K562 (cell line): Measurements from ENCODE around the gene CAPZB. TPM values are rescaled to one million over a fixed set of nuclear protein-coding genes. Genes with fewer than 3 reads are reported as not detected.

Experiments
- ETV6 ChIP-seq, 3 experiments: fragments of 150-350 bp in 1 of 3; sonication (generic) in 1 of 3; formaldehyde crosslinking in 1 of 3; IDR thresholded peaks; 2 replicates each; pipeline versions ENCODE4 v1.6.1 to v1.8.0; 2014 to 2022; ENCODE audit warnings: borderline replicate concordance in 2 of 3, low read depth in 2 of 3, antibody characterized with exemption in 1 of 3, low read length in 1 of 3, mild to moderate bottlenecking in 1 of 3, missing genetic modification reagents in 1 of 3
- GTF2F1 ChIP-seq: IDR thresholded peaks from 2 replicates; pipeline ENCODE4 v1.6.1; 2011; ENCODE audit warnings: low read depth, low read length, improper control_type of control experiment
- MAFF ChIP-seq: IDR thresholded peaks from 2 replicates; pipeline ENCODE4 v1.6.1; 2012; ENCODE audit warnings: low read length, improper control_type of control experiment
- MAFG ChIP-seq: fragments of 450-650 bp; conservative IDR thresholded peaks from 2 replicates; pipeline ENCODE4 v1.6.1; 2016; ENCODE audit warnings: missing genetic modification characterization, missing compliant biosample characterization
- NCOA1 ChIP-seq: fragments of 450-650 bp; IDR thresholded peaks from 2 replicates; pipeline ENCODE4 v1.6.1; 2016; ENCODE audit warnings: low read depth
- NR2F6 ChIP-seq: fragments of 450-650 bp; formaldehyde crosslinking; IDR thresholded peaks from 2 replicates; pipeline ENCODE4 v1.4.0; 2020; ENCODE audit warnings: mild to moderate bottlenecking
- SNRNP70 ChIP-seq: fragments of 200-400 bp; formaldehyde crosslinking; optimal IDR thresholded peaks from 2 replicates; pipeline ENCODE3; 2017; ENCODE audit warnings: low read depth, low read length
- ZNF121 ChIP-seq: sonication (generic); formaldehyde crosslinking; conservative IDR thresholded peaks from 2 replicates; pipeline ENCODE4 v1.8.0; 2022; ENCODE audit warnings: missing genetic modification reagents
- ZNF146 ChIP-seq: IDR thresholded peaks from one replicate; pipeline ENCODE4 v1.6.1; 2018; ENCODE audit warnings: missing compliant biosample characterization; ENCODE audit not compliant: unreplicated experiment
- polyA plus RNA-seq, 8 experiments: library from polyadenylated mRNA; depleted of rRNA in 4 of 8; stranded (reverse) in 5 of 8; unstranded in 3 of 8; fragments of >200 nt; fragmentation: Nextera tagmentation in 2 of 8; fragmentation: Illumina TruSeq in 1 of 8; extraction: Ambion mirVana in 2 of 8; extraction: Trizol in 1 of 8; gene quantifications; 2 replicates each; pipeline versions ENCODE4 v1.2.1 to v1.2.3, GENCODE V29; 2011 to 2014; ENCODE audit warnings: inconsistent platforms in 1 of 8, missing spikeins in 1 of 8
- total RNA-seq, 7 experiments: library from RNA; depleted of rRNA in 6 of 7; stranded (reverse); fragments of >200 nt in 6 of 7; fragmentation: Illumina TruSeq in 2 of 7; extraction: Trizol in 2 of 7; gene quantifications; 2 replicates each; pipeline versions ENCODE4 v1.2.1 to v1.2.3, GENCODE V29; 2011 to 2021; ENCODE audit warnings: low replicate concordance in 1 of 7
- TF ChIP-seq, protein P1 (sequence below): fragments of 250-450 bp; sonication (Bioruptor Pico); IDR thresholded peaks from 2 replicates; pipeline ENCODE4 v1.8.0; 2021; ENCODE audit warnings: moderate library complexity, mild to moderate bottlenecking, inconsistent platforms
- TF ChIP-seq, protein P2 (sequence below): sonication (generic); formaldehyde crosslinking; IDR thresholded peaks from 2 replicates; pipeline ENCODE4 v1.8.1; 2023; ENCODE audit warnings: mild to moderate bottlenecking, missing genetic modification reagents

The CAPZB gene
- total and polyA plus RNA-seq, 9 of the 15 experiments (the other 6 are each of a cell fraction or from before 2014, with no cell fraction given), result 57.6 to 297 (median 125) TPM

DNA sequence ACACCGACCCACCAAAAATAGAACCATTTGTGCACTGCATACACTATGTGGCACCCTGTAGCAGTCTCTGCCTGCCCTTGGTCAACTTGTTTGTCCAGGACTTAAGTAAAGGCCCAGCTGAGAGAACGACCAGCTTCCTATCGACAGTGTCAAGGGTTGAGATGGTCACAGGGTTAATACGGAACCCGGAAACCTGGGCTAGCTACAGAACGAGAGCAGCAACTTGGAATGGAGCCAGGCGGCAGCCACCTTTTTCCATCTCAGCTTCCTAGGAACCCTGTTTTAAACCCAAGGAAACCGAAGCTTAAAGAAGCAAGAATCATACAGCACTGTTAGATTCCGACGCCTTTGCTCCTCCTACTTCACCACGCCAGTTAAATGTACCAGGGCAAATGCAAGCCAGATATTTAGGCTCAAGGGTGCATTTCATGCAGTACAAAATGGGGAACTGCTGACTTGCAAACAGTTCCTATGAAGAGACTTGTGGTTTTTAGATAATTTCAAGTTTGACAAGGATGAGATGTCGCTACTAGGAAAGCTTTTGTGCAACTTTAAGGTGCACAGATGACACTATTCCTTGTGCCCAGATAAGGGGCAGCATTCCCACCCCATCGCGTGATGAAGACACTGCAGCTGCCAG is 137.7 kb downstream of the CAPZB start (continued):
- TF ChIP-seq GTF2F1 (no peak), NCOA1 (no peak), MAFF (peak; percentile 50; the same call in 1 of the 2 replicates), ZNF121 (CRISPR knock-in tag) (no peak), ETV6 (IDR thresholded peaks at IDR 0.05; ENCODE audit: borderline replicate concordance in 1 of 2, low read depth in 2 of 2, low read length in 1 of 2) (no peak), ETV6 (CRISPR knock-in tag; IDR thresholded peaks at IDR 0.05; ENCODE audit: borderline replicate concordance) (no peak), MAFG (tag) (peak; percentile 24; the same call in 1 of the 2 replicates), NR2F6 (CRISPR knock-in tag) (no peak), ZNF146 (CRISPR knock-in tag) (no peak), SNRNP70 (no peak)
- TF ChIP-seq, protein P1, sequence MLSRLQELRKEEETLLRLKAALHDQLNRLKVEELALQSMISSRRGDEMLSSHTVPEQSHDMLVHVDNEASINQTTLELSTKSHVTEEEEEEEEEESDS (CRISPR knock-in tag), result no peak
- TF ChIP-seq, protein P2, sequence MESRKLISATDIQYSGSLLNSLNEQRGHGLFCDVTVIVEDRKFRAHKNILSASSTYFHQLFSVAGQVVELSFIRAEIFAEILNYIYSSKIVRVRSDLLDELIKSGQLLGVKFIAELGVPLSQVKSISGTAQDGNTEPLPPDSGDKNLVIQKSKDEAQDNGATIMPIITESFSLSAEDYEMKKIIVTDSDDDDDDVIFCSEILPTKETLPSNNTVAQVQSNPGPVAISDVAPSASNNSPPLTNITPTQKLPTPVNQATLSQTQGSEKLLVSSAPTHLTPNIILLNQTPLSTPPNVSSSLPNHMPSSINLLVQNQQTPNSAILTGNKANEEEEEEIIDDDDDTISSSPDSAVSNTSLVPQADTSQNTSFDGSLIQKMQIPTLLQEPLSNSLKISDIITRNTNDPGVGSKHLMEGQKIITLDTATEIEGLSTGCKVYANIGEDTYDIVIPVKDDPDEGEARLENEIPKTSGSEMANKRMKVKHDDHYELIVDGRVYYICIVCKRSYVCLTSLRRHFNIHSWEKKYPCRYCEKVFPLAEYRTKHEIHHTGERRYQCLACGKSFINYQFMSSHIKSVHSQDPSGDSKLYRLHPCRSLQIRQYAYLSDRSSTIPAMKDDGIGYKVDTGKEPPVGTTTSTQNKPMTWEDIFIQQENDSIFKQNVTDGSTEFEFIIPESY (CRISPR knock-in tag), result 0 out of 2 replicates have a peak, but pooled peaks have one; percentile 22
